DLD1 (cell line): Measurements from ENCODE around the gene OR2S2.

ENCODE experiments used
- in situ Hi-C: cut with HindIII; loops from 2 replicates; pipeline ENCODE4 v1.10.0; 2017; ENCODE audit warnings: low sequenced_read_pairs

The OR2S2 gene

GRCh38 chr9:35910613-35911359 lies 47.2 kb downstream of the OR2S2 start:
- in situ Hi-C loops, result no loop called here

DNA sequence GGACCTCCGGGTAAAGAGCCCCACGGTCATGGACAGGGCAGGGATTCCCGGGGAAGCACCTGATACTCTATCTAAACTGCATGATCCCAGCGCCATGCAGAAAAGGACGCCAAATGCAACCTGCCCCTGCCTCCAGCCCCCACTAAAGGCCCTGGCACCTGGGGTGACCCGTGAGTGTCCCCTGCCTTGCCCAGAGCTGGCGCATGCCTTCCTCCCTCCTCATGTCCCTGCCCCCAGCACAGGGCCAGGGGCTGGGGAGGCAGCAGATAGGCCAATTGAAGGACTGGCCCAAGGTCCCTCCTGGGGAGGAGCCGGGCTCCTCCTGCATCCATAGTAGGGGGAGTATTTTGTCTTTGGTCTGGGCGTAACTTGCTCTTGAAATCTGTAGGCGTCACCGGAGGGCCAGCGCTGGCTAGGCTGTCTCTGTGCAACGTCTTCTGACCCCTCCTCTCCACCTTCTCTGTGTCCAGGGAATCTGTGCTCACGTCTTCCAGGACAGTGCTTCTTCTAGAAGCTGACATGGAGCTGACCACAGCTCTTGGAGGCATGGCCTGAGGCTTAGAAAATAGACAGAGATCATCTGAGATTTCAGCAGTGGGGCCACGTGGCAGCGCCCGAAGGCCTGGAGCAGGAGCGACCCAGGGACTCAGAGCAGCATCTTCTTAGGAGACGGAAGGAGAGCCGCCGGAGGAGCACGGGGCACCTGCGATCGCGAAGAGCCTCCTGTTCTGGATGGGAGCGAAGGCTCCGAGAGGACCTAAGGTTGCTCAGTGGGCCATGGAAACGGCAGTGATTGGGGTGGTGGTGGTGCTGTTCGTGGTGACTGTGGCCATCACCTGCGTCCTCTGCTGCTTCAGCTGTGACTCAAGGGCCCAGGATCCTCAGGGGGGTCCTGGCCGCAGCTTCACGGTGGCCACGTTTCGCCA lies 48.0 kb downstream of the OR2S2 start:
- in situ Hi-C loops, result no loop called here

- in situ Hi-C loops, result no loop called here
Observed at GRCh38 chr9:35909274-35909673, 48.7 kb downstream of the OR2S2 start, which contains the start of gene SPAAR. TSS of gene SPAAR (plus strand) at chr9:35909490. CDS start at chr9:35910464, 974 bp downstream.

DNA sequence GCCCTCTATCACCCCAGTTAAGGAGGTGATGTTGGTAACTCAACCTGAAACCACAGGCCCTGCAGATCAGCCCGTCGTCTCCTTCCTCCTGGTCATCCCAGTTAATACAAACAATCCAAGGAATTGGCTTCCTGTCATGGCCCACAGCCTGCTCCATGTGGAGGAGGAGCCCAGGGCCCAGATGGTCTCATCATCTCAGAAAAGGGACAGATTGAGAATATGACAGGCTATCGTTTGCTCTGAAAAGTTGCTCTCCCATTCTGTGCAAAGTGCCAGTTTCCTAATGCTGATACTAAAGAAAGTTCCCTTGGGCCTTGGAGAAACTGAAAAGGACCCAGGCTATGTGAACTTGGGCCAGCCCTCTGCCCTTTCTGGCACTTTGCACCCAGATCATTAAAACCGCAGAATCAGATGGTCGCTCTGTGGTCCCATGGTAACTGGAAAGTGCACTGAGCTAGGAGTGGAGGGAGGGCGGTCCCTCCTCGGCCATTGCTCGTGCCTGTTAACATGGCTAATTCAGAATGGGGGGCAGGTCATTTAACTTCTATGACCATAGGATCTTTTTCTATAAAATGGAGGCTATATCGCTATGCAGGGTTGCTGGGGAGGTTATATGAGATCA lies 49.3 kb downstream of the OR2S2 start:
- in situ Hi-C loops, result no loop called here

- in situ Hi-C loops, result no loop called here
Observed at GRCh38 chr9:35907711-35908503, 50.0 kb downstream of the OR2S2 start.
